Cardiac muscle cell (in vitro differentiated cells and primary cell): ENCODE data around the gene DOHH. TPM values are rescaled to one million over a fixed set of nuclear protein-coding genes. Genes with fewer than 3 reads are reported as not detected.

Source experiments
- DNase-seq, 2 donors: peaks; one replicate each; pipeline versions ENCODE4 v3.0.0 to v3.0.0-alpha.2; 2010 to 2017; ENCODE audit warnings: low read depth in 1 of 2, low spot score in 1 of 2
- H3K27ac ChIP-seq: fragments of 200-600 bp; sonication (generic); 2 replicates; pipeline ENCODE4 v1.5.1; 2016
- H3K27me3 ChIP-seq: fragments of 200-600 bp; sonication (generic); 2 replicates; pipeline ENCODE4 v1.6.0; 2016; ENCODE audit warnings: control low read depth
- H3K36me3 ChIP-seq: fragments of 200-600 bp; sonication (generic); 2 replicates; pipeline ENCODE4 v1.5.1; 2016; ENCODE audit warnings: control low read depth
- H3K4me1 ChIP-seq: fragments of 200-600 bp; sonication (generic); 2 replicates; pipeline ENCODE4 v1.8.1; 2017; ENCODE audit warnings: low read depth, mild to moderate bottlenecking, mixed run types
- H3K4me3 ChIP-seq: fragments of 200-600 bp; sonication (generic); 2 replicates; pipeline ENCODE4 v1.5.1; 2016; ENCODE audit warnings: mild to moderate bottlenecking
- H3K9me3 ChIP-seq: fragments of 200-600 bp; sonication (generic); 2 replicates; pipeline ENCODE4 v1.5.1; 2017; ENCODE audit warnings: low read depth, mild to moderate bottlenecking, control low read depth
- CTCF ChIP-seq: IDR thresholded peaks from 2 replicates; pipeline ENCODE4 v1.5.1; 2012; ENCODE audit warnings: low read depth, mild to moderate bottlenecking, low read length
- polyA plus RNA-seq: library from polyadenylated mRNA; unstranded; fragments of >200 nt; fragmentation: Nextera tagmentation; extraction: Ambion mirVana; gene quantifications from 2 replicates; pipeline ENCODE4 v1.2.1, GENCODE V29; 2016
- total RNA-seq: library from RNA; depleted of rRNA; stranded (reverse); fragments of >200 nt; gene quantifications from 2 replicates; pipeline ENCODE4 v1.2.3, GENCODE V29; 2016

The DOHH gene
- total and polyA plus RNA-seq, 2 experiments from 2014 or later = 16.2 to 21.0 TPM

GRCh38 chr19:3477951-3478350, 22.5 kb downstream of the DOHH start:
- Histone ChIP-seq H3K36me3 (no peaks in the 10 kb centered on the region), H3K27ac (no peak overlapping the region), H3K27me3 (no peaks in the 10 kb centered on the region), H3K4me1 (no peaks in the 10 kb centered on the region), H3K4me3 (no peak overlapping the region), H3K9me3 (no peaks in the 10 kb centered on the region)
- TF ChIP-seq CTCF = no peak
- no peak for DNase-seq

- no peaks in the 10 kb centered on the region for H3K4me1 ChIP-seq
- no peak overlapping the region for H3K4me3 ChIP-seq
- H3K36me3 ChIP-seq = no peaks in the 10 kb centered on the region
- TF ChIP-seq CTCF = no peak
- no peaks in the 10 kb centered on the region for H3K9me3 ChIP-seq
- no peaks in the 10 kb centered on the region for H3K27me3 ChIP-seq
- no peak for DNase-seq
- H3K27ac ChIP-seq = no peak overlapping the region
Observed at GRCh38 chr19:3477506-3477905, 23.0 kb downstream of the DOHH start.

GRCh38 chr19:3476830-3477229, 23.6 kb downstream of the DOHH start:
- H3K4me3 ChIP-seq = no peak overlapping the region
- H3K4me1 ChIP-seq = no peaks in the 10 kb centered on the region
- TF ChIP-seq CTCF = no peak
- no peak for DNase-seq
- no peaks in the 10 kb centered on the region for H3K9me3 ChIP-seq
- H3K27me3 ChIP-seq = no peaks in the 10 kb centered on the region
- H3K27ac ChIP-seq = no peak overlapping the region
- no peaks in the 10 kb centered on the region for H3K36me3 ChIP-seq

GRCh38 chr19:3475449-3475848, 25.0 kb downstream of the DOHH start:
- H3K4me1 ChIP-seq = no peaks in the 10 kb centered on the region
- no peak for TF ChIP-seq CTCF
- H3K36me3 ChIP-seq = no peaks in the 10 kb centered on the region

GRCh38 chr19:3474614-3475013, 25.9 kb downstream of the DOHH start:
- DNase-seq = no peak
- TF ChIP-seq CTCF = no peak

More at GRCh38 chr19:3475449-3475848, 25.0 kb downstream of the DOHH start:
- no peaks in the 10 kb centered on the region for H3K27me3 ChIP-seq
- DNase-seq = no peak
- H3K4me3 ChIP-seq = no peak overlapping the region
- no peak overlapping the region for H3K27ac ChIP-seq
- no peaks in the 10 kb centered on the region for H3K9me3 ChIP-seq

GRCh38 chr19:3474010-3474409, 26.5 kb downstream of the DOHH start:
- no peak for DNase-seq
- H3K36me3 ChIP-seq = no peaks in the 10 kb centered on the region
- no peak overlapping the region for H3K4me3 ChIP-seq
- H3K9me3 ChIP-seq = no peaks in the 10 kb centered on the region
- TF ChIP-seq CTCF = no peak
- H3K4me1 ChIP-seq = no peaks in the 10 kb centered on the region
- H3K27me3 ChIP-seq = no peaks in the 10 kb centered on the region
- H3K27ac ChIP-seq = no peak overlapping the region

More at GRCh38 chr19:3474614-3475013, 25.9 kb downstream of the DOHH start:
- H3K27me3 ChIP-seq = no peaks in the 10 kb centered on the region
- H3K27ac ChIP-seq = no peak overlapping the region
- H3K4me1 ChIP-seq = no peaks in the 10 kb centered on the region
- H3K36me3 ChIP-seq = no peaks in the 10 kb centered on the region
- H3K4me3 ChIP-seq = no peak overlapping the region
- no peaks in the 10 kb centered on the region for H3K9me3 ChIP-seq
